Neural progenitor cell (in vitro differentiated cells): ENCODE data around the gene FARP2. TPM values are rescaled to one million over a fixed set of nuclear protein-coding genes. Genes with fewer than 3 reads are reported as not detected.

Source experiments
- DNase-seq: peaks from one replicate; pipeline ENCODE4 v3.0.0-alpha.2; 2016; ENCODE audit warnings: low spot score
- H2AFZ ChIP-seq: fragments of 200-600 bp; sonication (generic); replicated peaks from 2 replicates; pipeline ENCODE4 v1.6.1; 2016; ENCODE audit warnings: antibody characterized with exemption
- H3F3A ChIP-seq: fragments of 200-600 bp; sonication (generic); 2 replicates; pipeline ENCODE4 v1.6.1; 2016; ENCODE audit warnings: antibody characterized with exemption, low read depth
- H3K27ac ChIP-seq: fragments of 200-600 bp; sonication (generic); 2 replicates; pipeline ENCODE4 v1.5.1; 2016; ENCODE audit warnings: mild to moderate bottlenecking
- H3K27me3 ChIP-seq: fragments of 200-600 bp; sonication (generic); 2 replicates; pipeline ENCODE4 v1.6.1; 2016; ENCODE audit warnings: mild to moderate bottlenecking, moderate library complexity
- H3K36me3 ChIP-seq: fragments of 200-600 bp; sonication (generic); 2 replicates; pipeline ENCODE4 v1.5.1; 2016
- H3K4me1 ChIP-seq: fragments of 200-600 bp; sonication (generic); 2 replicates; pipeline ENCODE4 v1.6.1; 2016; ENCODE audit warnings: mixed run types
- H3K4me2 ChIP-seq: fragments of 200-600 bp; sonication (generic); 2 replicates; pipeline ENCODE4 v1.6.1; 2016
- H3K4me3 ChIP-seq: fragments of 200-600 bp; sonication (generic); 2 replicates; pipeline ENCODE4 v1.5.1; 2016
- H3K79me2 ChIP-seq: fragments of 200-600 bp; sonication (generic); 2 replicates; pipeline ENCODE4 v1.6.1; 2016; ENCODE audit warnings: low read depth
- H3K9ac ChIP-seq: fragments of 200-600 bp; sonication (generic); 2 replicates; pipeline ENCODE4 v1.6.1; 2016
- H3K9me3 ChIP-seq: fragments of 200-600 bp; sonication (generic); 2 replicates; pipeline ENCODE4 v1.5.1; 2016; ENCODE audit warnings: low read depth
- H4K20me1 ChIP-seq: fragments of 200-600 bp; sonication (generic); 2 replicates; pipeline ENCODE4 v1.6.1; 2016; ENCODE audit warnings: low read depth
- H3K27ac Mint-ChIP-seq: 3 replicates; pipeline ENCODE4 v1.8.0; 2021; ENCODE audit warnings: mixed read lengths
- H3K27me3 Mint-ChIP-seq: 2 replicates; pipeline ENCODE4 v1.8.0; 2022; ENCODE audit warnings: low read depth, mild to moderate bottlenecking, inconsistent platforms, moderate library complexity, mixed read lengths; ENCODE audit not compliant: insufficient read depth
- H3K36me3 Mint-ChIP-seq: 3 replicates; pipeline ENCODE4 v1.8.0; 2021; ENCODE audit warnings: mixed read lengths
- H3K4me1 Mint-ChIP-seq: 3 replicates; pipeline ENCODE4 v1.8.0; 2021; ENCODE audit warnings: mixed read lengths
- H3K4me3 Mint-ChIP-seq: 3 replicates; pipeline ENCODE4 v1.8.0; 2021; ENCODE audit warnings: mild to moderate bottlenecking, moderate library complexity, mixed read lengths
- H3K9me3 Mint-ChIP-seq: 3 replicates; pipeline ENCODE4 v1.8.0; 2020; ENCODE audit warnings: mixed read lengths
- CTCF ChIP-seq: fragments of 200-600 bp; sonication (generic); IDR thresholded peaks from 2 replicates; pipeline ENCODE4 v1.5.1; 2017; ENCODE audit warnings: antibody characterized with exemption, mild to moderate bottlenecking
- EZH2 ChIP-seq: fragments of 200-600 bp; sonication (generic); IDR thresholded peaks from 2 replicates; pipeline ENCODE4 v1.6.1; 2017; ENCODE audit warnings: antibody characterized with exemption, mild to moderate bottlenecking, moderate library complexity
- EZH2phosphoT487 ChIP-seq: fragments of 200-600 bp; sonication (generic); IDR thresholded peaks from 2 replicates; pipeline ENCODE4 v1.6.1; 2017; ENCODE audit warnings: antibody characterized with exemption
- total RNA-seq: library from RNA; depleted of rRNA; stranded (reverse); fragments of >200 nt; gene quantifications from 2 replicates; pipeline ENCODE4 v1.2.3, GENCODE V29; 2015; ENCODE audit warnings: low replicate concordance

FARP2 gene
- total RNA-seq, 1 donor from 2014 or later, result 32.3 TPM

DNA sequence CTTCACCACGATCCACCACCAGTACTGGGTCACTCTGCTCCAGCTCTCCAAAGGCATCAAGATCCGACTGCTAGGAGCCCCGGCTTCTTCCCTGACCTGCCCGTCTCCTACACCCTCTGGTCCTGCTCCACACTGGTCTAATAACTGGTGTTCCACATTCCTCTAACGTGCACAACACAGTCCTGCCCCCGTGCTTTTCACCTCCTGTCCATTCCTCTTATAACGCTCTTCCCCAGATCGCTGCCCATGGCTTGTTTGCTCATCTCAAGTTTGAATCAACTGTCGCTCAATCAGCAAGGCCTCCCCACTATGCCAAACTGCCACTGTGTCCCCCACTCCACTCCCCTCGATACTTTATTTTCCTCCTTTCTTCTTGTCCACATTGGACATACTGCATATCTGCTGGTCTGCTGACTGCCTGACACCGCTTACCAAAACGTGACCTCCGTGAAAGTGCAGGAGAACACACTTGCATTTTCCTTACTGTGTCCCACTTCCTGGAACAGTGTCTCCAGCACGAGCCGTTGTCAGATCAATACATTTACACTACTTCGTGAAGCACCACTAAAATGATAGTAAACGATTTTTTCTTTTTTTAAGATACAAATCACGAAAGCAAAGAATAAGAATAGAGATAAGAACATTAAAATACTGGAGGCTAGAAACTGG lies 47.1 kb upstream of the FARP2 start:
- DNase-seq, result no peak
- Histone ChIP-seq H3F3A (no peaks in the 10 kb centered on the region), H3K79me2 (peaks cover 100% of the 10 kb centered on the region), H3K27ac (no peak overlapping the region), H3K4me3 (no peak overlapping the region), H3K27me3 (no peaks in the 10 kb centered on the region), H3K36me3 (no peaks in the 10 kb centered on the region), H3K4me1 (no peaks in the 10 kb centered on the region), H4K20me1 (peaks cover 70% of the 10 kb centered on the region), H3K9me3 (no peaks in the 10 kb centered on the region), H3K9ac (peak overlapping the region; percentile 14), H3K4me2 (no peak overlapping the region), H2AFZ (no peak overlapping the region)
- Mint-ChIP-seq H3K27me3 (no peaks in the 10 kb centered on the region), H3K9me3 (no peaks in the 10 kb centered on the region), H3K4me3 (no peak overlapping the region), H3K4me1 (peaks cover 18% of the 10 kb centered on the region), H3K36me3 (peaks cover 6% of the 10 kb centered on the region), H3K27ac (no peak overlapping the region)
- TF ChIP-seq CTCF, result no peak
- TF ChIP-seq EZH2phosphoT487, result no peak
- no peak for TF ChIP-seq EZH2

DNA sequence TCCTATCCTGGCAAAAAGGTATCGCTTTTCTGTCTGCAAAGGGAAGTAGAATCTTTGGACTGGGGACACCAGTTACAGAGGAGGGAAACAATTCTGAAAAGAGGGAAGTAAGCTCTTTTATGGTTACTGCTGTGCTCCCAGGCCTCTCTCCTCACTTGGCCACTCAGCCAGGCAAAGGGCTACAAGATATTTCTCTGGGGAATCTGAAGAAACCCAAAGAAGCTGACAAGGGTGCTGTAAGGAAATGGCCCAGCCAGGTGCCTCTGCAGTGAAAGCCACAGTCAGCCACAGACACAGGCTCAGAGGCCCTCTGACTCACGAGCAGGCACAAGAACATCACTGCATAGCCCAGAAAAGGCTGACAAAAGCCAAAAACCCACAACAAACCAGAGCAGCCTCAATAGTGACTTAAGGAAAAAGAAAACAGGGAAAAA lies 46.4 kb upstream of the FARP2 start:
- H3K27me3 ChIP-seq, result no peaks in the 10 kb centered on the region
- no peak overlapping the region for H3K4me3 ChIP-seq
- no peaks in the 10 kb centered on the region for H3K36me3 ChIP-seq
- Mint-ChIP-seq H3K27ac (peak overlapping the region; percentile 31), H3K27me3 (no peaks in the 10 kb centered on the region), H3K4me1 (peaks cover 21% of the 10 kb centered on the region), H3K36me3 (peaks cover 6% of the 10 kb centered on the region), H3K9me3 (no peaks in the 10 kb centered on the region), H3K4me3 (no peak overlapping the region)
- no peak overlapping the region for H2AFZ ChIP-seq
- H4K20me1 ChIP-seq, result peaks cover 63% of the 10 kb centered on the region
- peaks cover 100% of the 10 kb centered on the region for H3K79me2 ChIP-seq
- DNase-seq, result no peak
- no peaks in the 10 kb centered on the region for H3K9me3 ChIP-seq
- no peak overlapping the region for H3K9ac ChIP-seq
- no peak overlapping the region for H3K4me2 ChIP-seq
- no peak overlapping the region for H3K27ac ChIP-seq
- H3F3A ChIP-seq, result no peaks in the 10 kb centered on the region
- no peaks in the 10 kb centered on the region for H3K4me1 ChIP-seq
- TF ChIP-seq CTCF, result no peak

GRCh38 chr2:241310917-241311566 lies 45.0 kb upstream of the FARP2 start:
- Mint-ChIP-seq H3K27me3 (peaks cover 4% of the 10 kb centered on the region), H3K36me3 (peaks cover 6% of the 10 kb centered on the region), H3K4me1 (peaks cover 21% of the 10 kb centered on the region), H3K4me3 (no peak overlapping the region), H3K9me3 (no peaks in the 10 kb centered on the region), H3K27ac (no peak overlapping the region)
- Histone ChIP-seq H3K79me2 (peaks cover 93% of the 10 kb centered on the region), H4K20me1 (peaks cover 59% of the 10 kb centered on the region), H3K4me1 (no peaks in the 10 kb centered on the region), H3K4me3 (no peak overlapping the region), H3K36me3 (no peaks in the 10 kb centered on the region), H3K4me2 (no peak overlapping the region), H3K9me3 (no peaks in the 10 kb centered on the region), H2AFZ (no peak overlapping the region), H3F3A (peaks cover under 1% of the 10 kb centered on the region), H3K27ac (no peak overlapping the region), H3K27me3 (no peaks in the 10 kb centered on the region), H3K9ac (no peak overlapping the region)
- TF ChIP-seq CTCF (no peak), EZH2 (no peak), EZH2phosphoT487 (no peak)
- DNase-seq, result no peak
